NCI-H1048 (cell line): Measurements from ENCODE around the gene FPGS.
"Not testable (repeated sequence)": the region's sequence is repeated elsewhere in the genome, so short reads cannot be mapped to it uniquely, and the experiment has no call there.

Experiments
- DNase-seq: peaks from one replicate; lab custom pipeline; 2025; lab: John Stamatoyannopoulos, UW

FPGS gene

DNA sequence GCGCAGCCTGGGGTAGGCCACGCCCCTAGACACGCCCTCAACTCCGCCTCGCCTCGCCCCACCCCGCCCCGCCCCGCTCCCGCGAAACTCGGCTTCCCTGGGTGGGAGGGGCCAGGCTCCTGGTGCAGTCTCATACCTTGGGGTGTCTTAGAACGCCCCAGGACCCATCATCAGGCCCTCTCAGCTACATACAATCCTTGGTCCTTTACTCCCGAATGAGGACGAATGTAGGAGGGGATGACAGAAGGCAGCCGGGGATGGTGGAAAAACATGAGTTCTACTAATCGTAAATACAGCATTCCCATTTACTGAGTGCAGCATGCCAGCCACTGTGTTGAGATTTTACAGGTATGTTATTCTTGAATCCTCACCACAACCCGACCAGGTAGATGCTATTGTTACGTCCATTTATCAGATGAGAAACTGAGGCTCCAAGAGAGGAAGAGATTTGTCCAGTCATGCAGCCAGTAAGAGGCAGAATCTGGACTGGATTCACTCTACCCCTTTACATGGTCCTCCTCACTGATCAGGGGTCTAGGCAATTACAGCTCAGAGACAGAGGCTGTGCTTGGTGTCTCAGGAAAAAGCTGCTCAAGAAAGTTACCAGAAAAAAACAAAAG lies 31.0 kb upstream of the FPGS start:
- DNase-seq: no peak

DNA sequence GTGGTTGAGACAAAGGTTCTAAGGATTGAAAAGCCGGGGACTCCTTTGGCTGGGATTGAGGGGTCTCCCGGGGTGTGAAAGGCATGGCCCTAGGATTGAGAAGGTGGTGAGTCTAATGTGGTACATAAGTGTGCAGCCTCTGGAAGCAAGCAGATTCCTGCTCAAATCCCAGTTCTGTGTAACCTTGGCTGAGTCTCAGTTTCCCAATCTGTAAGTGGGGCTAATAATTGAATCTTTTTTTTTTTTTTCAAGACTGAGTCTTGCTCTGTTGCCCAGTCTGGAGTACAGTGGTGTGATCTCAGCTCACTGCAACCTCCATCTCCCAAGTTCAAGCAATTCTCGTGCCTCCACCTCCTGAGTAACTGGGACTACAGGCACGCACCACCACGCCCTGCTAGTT lies 30.1 kb upstream of the FPGS start:
- DNase-seq: no peak

DNA sequence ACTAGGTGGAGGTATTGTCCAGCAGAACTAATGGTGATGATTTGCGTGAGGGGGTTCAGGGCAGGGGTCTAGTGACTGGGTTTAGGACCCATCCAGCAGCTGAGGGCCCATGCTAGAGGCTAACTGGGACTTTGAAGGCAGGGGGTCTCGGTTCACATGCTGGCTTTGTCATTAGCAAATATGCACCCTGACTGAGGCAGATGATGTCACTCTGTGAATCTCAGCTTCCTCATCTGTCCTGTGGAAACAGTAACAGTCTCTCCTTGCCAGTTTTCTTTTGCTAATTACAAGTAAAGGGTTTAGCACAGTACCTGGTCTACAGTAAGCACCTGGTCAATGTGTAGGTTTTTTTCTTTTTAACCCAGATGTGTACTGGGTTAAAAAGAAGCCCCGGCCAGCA lies 29.4 kb upstream of the FPGS start:
- DNase-seq: no peak

DNA sequence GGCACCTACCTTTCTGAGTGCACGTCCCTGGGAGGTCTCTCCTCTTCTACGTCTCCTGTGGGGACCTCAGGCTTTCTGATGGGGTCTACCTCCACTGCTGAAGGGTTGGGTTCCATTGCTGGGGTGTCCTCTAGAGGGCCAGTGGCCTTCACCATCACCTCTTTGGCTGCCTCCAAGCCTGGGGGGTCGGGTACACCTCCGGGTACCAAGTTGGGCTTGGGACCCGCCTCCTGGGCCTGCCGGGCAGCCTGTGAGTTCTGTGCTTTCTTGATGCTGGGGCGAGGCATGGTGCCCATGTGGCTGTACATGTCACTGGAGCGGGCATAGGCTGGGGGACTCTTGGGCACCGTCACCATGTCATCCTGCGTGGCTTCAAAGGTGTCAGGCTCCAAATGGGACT lies 28.7 kb upstream of the FPGS start:
- DNase-seq: no peak

DNA sequence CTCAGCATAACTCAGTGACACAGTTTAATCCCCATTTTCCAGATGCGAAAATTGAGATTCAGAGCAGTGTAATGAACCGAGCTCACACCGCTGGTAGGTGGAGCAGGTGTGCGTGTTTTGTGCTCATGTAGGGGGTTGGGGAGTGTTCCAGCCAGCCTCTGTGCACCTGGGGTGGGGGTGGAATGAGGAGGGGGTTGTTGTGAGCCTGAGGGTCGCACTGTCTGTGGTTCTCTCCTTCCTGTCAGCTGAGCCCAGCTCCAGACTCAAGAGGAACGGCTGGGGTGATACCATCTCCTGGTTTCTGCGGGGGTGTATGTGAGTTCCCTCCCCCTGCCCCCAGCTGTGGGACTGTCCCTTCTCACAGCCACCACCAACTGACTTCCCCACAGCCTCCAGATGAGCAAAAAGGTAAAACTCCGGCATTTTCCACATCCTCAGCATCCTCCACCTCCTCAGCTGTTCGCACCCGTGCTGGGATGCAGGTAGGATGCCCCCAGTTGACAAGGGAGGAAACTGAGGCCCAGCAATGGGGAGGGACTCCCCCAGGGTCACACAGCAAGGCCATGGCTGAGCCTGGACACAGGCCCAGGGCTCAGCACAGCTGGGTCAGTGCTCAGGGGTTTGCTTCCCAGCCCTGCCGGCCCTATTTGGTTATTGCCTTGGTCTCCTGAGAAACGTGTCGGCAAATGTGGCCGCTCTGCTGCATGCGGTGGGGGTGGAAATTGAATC lies 26.3 kb upstream of the FPGS start:
- no peak for DNase-seq

DNA sequence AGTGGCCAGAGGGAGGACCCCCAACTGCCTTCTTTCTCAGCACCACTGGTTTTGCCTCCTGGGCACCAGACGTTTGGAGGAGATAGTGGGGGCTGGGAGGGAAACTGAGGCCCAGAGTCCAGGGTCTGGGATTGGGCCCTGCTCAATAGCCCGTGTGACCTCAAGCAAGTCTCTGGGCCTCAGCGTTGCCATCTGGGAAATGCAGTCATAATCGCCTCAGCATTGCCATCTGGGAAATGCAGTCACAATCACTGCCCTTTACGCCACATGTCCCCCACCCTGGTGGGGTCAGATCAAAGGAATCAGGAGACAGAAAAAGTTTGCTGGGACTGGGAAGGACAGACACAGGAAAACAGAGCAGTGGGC lies 25.8 kb upstream of the FPGS start:
- DNase-seq: no peak

DNA sequence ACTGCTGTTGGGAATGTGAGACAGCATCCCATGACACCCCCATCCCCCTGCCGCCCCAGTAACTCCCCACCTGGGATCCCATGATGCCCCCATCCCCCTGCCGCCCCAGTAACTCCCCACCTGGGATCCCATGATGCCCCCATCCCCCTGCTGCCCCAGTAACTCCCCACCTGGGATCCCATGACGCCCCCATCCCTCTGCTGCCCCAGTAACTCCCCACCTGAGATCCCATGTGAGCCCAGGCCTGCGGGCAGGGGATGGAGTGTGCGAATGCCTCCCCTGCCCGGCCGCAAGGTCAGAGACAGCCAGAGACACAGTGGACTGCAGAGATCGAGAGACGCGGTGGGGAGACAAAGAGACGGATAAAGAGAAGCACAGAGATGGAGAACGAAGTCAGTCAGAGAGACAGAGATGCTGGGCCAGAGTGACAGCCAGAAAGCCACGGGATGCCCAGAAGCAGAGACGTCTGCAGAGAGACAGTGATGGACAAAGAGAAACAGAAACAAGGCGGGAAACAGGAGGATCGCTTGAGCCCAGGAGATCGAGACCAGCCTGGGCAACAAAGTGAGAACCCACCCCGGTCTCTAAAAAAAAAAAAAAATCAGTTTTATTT lies 25.2 kb upstream of the FPGS start:
- DNase-seq: no peak

DNA sequence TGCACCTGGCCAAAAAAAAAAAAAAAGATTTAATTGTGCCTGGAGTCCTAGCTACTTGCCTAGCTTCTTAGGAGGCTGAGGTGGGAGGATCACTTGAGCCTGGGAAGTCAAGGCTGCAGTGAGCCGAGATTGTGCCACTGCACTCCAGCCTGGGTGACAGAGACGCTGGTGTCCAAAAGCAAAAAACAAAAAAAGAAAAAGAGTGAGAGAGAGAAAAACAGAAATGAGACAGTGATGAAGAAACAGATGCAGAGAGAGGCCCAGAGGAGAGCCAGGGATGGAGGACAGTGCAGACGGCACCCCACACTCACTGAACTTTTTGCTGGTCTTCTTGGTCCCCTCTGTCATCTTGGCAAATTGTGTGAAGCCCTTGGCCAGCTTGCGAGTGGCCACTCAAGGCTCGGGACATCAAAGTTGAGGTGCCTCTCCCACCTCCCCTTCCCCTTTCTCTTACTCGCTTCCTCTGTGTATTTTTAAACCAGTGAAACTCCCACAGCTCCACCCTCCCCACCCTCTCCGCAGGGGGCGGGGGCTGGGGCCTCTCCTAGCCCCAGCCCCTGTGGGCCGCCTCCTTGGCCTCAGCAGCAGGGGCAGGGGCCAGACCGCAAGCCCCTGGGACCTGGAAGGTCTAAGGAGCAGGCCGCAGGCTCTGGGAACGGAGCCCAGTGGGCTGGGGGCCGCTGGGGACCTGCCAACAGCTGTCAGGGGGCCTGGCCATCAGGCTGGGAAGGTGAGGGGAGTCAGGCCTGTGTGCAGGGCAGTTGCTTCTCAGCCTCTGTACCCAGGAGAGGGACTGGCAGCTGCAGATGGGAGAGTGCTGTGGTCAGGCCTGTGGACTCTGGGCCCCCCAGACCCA lies 24.2 kb upstream of the FPGS start, which contains the start of gene SH2D3C:
Gene SH2D3C, minus strand, starts transcription at position 387 of the 856 bp plus-strand sequence. Its CDS starts 39 bp downstream, at position 348.
- no peak for DNase-seq

DNA sequence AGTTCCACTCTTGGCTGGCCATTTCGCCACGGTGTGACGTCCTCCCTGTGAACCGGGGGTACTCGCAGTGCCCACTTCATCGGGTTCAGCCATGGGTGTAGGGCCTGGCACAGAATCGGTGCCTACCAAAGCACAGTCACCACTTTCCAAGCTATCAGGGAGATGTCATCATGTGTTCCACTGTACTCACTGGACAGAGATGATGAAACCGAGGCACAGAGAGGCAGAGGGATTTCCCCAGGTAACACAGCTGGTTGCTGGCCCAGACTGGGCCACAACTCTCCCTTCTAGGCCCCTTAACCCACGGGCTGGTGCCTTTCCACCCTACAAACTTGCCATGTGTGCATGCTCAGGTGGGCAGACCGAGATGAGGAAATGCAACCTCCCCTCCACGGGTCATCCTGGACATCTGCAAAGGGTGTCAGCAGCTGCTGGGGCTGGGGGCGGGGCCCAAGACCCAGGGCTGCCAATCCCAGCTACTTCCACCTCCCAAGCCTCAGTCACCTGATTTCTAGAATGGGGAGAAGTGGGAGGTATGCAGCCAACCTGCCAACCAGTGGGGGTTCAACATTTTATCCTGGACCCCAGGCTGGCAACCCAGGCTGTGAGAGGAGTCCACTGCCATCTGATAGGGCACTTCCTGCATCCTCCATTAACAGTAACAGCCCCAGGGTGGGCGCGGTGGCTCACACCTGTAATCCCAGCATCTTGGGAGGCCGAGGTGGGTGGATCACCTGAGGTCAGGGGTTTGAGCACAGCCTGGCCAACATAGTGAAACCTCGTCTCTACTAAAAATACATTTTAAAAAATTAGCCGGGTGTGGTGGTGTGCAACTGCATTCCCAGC lies 23.3 kb upstream of the FPGS start:
- DNase-seq: no peak

DNA sequence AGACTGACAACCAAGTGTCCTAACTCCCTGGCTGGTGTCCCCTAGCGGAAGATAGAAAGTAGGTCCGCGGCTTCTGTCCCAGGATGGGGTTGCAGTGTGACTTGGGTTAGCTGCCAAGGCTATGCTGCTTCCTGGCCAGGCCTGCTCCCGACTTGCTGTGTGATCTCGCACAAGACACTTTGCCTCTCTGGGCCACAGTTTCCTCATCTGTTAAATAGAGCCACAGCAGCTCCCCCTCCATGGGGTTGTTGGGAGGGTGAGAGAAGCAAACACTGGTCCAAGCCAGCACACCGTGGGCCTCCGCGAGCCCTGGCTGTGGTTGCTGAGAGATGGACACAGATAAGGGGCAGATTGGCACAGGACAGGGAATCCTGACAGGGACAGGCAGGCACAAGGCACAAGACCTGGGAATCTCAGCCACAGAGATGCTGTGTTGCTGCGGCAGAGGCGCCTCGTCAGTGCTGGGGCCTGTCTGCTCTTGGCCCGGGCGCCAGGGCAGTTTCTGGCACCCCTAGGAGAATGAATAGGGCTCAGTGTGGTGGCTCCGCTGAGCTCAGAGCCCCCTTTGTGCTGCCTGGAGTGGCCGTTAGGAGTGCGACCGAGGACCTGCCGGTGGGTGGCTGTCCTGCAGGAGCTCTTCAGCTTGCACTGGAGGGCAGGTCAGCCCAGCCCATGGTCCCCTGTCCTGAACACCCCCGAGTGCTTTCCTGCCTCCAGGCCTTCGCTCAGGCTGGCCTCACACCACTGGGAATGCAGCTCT lies 22.4 kb upstream of the FPGS start:
- no peak for DNase-seq

DNA sequence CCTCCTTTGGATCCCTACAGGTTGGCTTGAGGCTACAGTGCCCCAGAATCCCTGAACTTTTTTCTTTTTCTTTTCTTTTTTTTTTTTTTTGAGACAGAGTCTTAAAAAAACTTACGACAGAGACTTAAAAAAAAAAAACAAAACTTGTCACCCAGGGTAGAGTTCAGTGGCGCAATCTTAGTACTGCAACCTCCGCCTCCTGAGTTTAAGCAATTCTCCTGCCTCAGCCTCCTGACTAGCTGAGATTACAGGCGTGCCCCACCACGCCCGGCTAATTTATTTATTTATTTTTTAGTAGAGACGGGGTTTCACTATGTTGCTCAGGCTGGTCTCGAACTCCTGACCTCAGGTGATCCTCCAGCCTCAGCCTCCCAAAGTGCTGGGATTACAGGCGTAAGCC lies 21.8 kb upstream of the FPGS start:
- not testable (repeated sequence) for DNase-seq

DNA sequence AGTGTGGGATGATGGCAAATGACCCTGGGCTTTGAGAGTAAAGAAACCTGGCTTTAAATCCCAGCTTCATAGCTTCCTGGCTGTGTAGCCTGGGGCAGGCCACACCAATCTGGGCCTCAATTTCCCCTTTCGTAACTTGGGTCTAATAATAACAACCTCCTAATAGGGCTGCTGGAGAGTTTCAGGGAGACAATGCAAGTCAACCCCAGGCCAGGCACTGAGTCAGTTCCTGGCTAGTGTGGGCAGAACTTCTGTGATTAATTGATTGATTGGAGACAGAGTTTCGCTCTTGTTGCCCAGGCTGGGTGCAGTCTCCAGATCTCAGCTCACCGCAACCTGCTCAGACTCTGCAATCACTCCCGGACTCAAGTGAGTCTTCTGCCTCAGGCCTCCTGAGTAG lies 20.9 kb upstream of the FPGS start:
- no peak for DNase-seq

DNA sequence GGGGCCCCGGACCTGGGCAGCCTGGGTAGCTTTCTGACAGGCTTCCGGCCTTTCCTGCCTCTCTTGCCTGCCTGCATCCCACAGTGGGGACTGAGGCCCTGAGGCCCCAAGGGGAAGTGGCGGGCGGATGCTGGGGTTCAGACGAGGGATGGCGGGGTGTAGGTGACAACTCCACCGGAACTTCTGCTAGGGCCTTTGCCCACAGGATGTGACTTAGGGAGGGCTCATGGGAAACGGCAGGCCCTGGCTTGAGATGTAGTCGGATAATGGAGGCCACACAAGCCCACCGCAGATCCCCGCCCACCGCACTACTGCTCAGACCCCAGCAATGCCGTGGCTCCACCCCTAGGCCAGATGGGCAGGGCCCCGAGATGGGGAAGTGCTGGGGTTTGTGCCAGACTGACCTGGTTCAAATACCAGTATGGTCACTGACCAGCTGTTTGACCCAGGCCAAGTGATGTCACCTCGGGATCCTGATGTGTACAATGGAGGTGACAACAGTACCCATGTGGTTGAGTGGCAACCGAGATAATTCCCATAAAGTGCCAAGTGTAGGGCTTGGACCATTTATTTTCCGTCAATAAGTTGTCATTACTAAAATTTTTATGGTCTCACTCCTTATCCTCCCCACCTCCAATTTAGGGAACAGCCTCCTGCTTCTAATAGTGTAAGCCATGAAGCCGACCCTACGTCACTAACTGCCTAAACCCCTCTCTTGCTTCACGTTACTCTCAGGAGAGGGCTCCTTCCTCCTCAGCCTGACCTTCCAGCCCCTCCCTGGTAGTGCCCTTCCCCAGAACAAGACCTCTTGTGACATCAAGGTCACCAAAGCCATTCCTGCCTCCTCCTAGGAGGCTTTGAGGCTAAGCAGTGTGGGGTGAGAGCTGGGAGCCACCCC lies 19.3 kb upstream of the FPGS start:
- no peak for DNase-seq

DNA sequence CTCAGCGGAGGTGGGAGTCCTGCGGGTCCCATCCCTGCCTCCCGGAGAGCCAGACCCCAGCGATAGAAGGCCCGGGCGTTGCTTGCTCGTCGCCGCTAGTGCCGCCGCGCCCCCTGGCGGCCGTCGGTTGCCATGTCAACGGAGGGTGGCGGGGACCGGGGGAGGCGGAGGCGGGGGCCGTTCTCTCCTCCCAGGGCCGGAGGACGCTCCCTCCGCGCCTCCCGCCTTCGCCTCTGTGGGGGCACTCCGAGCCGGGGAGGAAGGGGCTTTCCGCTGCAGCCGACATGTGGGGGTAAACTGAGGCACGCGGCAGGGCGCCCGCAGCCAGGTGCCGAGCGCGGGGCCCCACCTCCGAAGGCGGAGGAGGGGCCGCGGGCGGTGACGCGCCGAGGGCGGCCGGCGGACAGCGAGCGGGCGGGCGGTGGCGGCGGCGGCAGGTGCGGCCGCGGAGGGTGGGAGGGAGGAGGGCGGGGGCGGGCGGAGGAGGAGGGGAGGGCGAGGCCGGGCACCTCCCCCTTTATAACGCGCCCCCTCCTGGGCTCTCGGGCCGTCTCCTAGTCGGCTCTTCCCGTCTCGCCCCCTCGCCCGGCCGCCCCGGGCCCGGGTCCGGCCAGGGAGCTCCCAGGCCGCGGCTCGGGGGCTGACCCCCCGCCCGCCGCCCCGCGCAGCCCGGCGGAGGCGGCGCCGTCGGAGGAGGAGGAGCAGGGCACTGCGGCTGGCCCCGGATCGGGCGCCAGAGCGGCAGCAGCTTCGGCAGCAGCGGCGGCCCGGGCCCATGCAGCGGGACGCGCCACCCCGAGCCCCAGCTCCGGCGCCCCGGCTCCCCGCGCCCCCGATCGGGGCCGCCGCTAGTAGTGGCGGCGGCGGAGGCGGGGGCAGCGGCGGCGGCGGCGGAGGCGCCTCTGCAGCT lies 17.4 kb upstream of the FPGS start:
- peak; percentile 74 for DNase-seq

DNA sequence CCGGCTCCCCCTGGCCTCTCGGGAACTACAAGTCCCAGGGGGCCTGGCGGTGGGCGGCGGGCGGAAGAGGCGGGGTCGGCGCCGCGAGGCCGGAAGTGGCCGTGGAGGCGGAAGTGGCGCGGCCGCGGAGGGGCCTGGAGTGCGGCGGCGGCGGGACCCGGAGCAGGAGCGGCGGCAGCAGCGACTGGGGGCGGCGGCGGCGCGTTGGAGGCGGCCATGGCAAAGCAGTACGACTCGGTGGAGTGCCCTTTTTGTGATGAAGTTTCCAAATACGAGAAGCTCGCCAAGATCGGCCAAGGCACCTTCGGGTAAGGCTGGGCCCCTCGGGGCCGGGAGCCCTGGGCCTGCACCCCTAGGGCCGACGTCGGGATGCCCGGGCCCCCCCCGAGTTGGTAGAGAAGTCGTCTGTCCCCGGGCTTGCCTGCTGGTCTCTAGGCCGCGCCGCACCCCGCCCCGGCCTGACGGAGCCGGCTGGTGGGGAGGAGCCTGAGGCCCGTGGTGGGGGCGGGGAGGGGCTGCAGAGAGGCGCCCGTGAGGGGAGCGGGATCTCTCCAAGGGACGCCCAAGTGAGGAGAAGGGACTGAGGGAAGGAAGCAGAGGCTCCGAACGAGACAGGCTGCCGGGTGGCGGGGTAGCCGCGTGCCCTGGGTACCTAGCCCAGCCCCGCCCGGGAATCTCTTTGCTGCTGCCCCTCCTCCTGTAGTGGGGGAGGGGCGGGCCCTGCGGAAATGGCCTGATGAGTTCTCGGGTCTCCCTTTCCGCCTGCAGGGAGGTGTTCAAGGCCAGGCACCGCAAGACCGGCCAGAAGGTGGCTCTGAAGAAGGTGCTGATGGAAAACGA lies 16.5 kb upstream of the FPGS start, which contains the start of gene CDK9:
Gene CDK9, plus strand, starts transcription at position 102 of the 840 bp plus-strand sequence. Its CDS starts 115 bp downstream, at position 217.
- peak; percentile 62 for DNase-seq

DNA sequence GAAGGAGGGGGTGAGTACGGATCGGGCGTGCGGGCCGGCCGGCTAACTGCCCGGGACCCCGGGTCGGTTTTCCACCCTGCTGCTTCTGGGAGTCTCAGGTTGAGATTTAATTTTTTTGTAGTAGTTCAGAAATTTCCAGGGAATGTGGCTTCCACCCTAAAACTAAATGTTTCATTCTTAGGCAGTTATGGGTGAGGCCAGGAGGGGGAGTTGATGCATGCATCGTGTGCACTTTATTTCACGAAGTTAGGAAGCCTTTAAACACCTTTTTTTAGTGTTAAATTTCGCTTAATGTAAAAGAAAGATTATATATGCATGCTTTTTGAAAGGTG lies 15.9 kb upstream of the FPGS start:
- no peak for DNase-seq

DNA sequence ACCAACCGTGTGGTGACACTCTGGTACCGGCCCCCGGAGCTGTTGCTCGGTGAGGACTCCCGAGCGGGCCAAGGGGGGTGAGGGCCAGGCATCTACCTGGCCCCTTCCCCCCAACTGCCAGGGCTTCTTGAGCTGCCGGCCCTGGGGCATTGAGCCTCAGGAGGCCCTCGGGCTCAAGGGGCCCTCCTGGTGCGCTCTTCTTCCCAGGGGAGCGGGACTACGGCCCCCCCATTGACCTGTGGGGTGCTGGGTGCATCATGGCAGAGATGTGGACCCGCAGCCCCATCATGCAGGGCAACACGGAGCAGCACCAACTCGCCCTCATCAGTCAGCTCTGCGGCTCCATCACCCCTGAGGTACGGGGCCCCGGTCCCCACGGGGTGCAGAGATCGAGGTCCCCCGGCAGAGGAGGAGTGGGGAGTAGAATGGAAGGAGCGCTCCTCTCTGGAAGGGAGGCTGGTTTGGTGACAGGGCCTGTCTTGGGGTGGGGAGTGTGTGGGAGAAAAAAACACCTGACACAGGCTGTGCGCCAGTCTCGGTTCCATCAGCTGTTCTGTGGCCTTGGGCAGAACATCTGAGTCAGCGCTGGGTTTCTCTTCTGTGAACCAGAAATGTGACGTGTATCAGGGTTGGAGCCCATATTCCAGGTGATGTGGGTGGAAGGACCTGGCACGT lies 14.2 kb upstream of the FPGS start:
- DNase-seq: no peak
